DOHH2 (cell line): ENCODE results near the gene TBC1D22A.

Source experiments
- CTCF ChIP-seq: fragments of 200-600 bp; sonication (generic); IDR thresholded peaks from one replicate; pipeline ENCODE4 v1.5.1; 2014; ENCODE audit warnings: antibody characterized with exemption, mild to moderate bottlenecking, low read depth, low read length; ENCODE audit not compliant: poor library complexity, severe bottlenecking
- EZH2phosphoT487 ChIP-seq: fragments of 200-600 bp; sonication (generic); IDR thresholded peaks from 2 replicates; pipeline ENCODE4 v1.6.1; 2017; ENCODE audit warnings: borderline replicate concordance, mild to moderate bottlenecking, antibody characterized with exemption, low read length, moderate library complexity, mixed read lengths

DNA sequence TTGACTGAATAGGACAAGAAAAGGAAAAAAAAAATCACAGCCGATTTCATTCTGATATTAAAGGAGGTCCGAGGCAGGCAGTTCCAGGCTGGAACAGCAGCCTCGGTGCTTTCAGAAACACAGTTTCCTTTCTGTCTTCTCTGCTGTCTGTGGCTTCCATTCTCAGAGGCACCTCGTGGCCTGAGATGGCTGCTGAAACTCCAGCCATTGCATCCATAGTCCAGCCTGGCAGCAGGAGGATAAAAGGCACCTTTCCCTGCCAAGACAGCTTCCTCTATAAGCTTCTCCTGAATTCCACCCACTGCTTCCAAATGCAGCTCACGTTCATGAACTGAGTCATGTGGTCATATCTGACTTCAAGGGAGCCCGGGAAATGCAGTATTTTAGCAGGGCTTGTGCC, 390.5 kb downstream of the TBC1D22A start:
- TF ChIP-seq EZH2phosphoT487 (no peak), CTCF (no peak)
